ENCODE results near the gene CD19. TPM values are rescaled to one million over a fixed set of nuclear protein-coding genes. Genes with fewer than 3 reads are reported as not detected.

The CD19 gene
- 0.21 and 0.65 TPM in 2 replicates for total RNA-seq (2021; fragmentation: NEBNext Ultra II Directional; extraction: Animal tissue kit (Norgen Biotek cat#: 25700))
- 0.57 and 2.3 TPM in 2 replicates for polyA plus RNA-seq (2011; rRNA removed)
- polyA plus RNA-seq (2011; cell fraction: cytosol; rRNA removed): 1.8 TPM
- polyA plus RNA-seq (2011; cell fraction: nucleus; rRNA removed): 1.0 TPM
- 0.53 to 0.73 TPM (median 0.65 TPM) in 4 replicates for polyA plus RNA-seq (2012, experiment 1 of 2)
- polyA plus RNA-seq (2012, experiment 2 of 2): 0.16 TPM
- polyA plus RNA-seq (2013, experiment 1 of 2): 1.1 TPM
- 1.6 TPM for polyA plus RNA-seq (2013, experiment 2 of 2)
- 0.28 TPM in 1 of 2 replicates, not detected in the other for polyA minus RNA-seq (2011; rRNA and poly(A)+ RNA removed)
- polyA minus RNA-seq (2011; cell fraction: cytosol; rRNA and poly(A)+ RNA removed): not detected
- 1.1 TPM for polyA minus RNA-seq (2011; cell fraction: nucleus; rRNA and poly(A)+ RNA removed)
- long read RNA-seq, experiment 1: 0 reads
- long read RNA-seq, experiment 2, partial matches to known transcripts: 0 of 1 reads
- long read RNA-seq, experiment 2, other reads (novel, unspliced or antisense): 1 of 1 reads

DNA sequence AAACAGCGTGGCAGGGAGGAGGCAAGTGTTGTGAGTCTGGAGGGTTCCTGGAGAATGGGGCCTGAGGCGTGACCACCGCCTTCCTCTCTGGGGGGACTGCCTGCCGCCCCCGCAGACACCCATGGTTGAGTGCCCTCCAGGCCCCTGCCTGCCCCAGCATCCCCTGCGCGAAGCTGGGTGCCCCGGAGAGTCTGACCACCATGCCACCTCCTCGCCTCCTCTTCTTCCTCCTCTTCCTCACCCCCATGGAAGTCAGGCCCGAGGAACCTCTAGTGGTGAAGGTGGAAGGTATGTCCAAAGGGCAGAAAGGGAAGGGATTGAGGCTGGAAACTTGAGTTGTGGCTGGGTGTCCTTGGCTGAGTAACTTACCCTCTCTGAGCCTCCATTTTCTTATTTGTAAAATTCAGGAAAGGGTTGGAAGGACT is at the start of gene CD19:
Gene CD19, plus strand, starts transcription at position 171 of the 425 bp plus-strand sequence. Its CDS starts 30 bp downstream, at position 201.
- Histone ChIP-seq H3K36me3 (ENCODE audit: control insufficient read depth in 2 of 4, insufficient read depth in 4 of 4, low read length in 3 of 4) (no peaks in the 10 kb centered on the region), H3K4me3 (ENCODE audit: extremely low read depth in 1 of 4, insufficient read depth in 2 of 4, low read depth in 3 of 4, low read length in 4 of 4) (no peak within 1 kb of the TSS), H3K4ac (replicated peaks; ENCODE audit: insufficient read length, low read depth, low read length) (no peak within 1 kb of the TSS), H3K18ac (ENCODE audit: extremely low read depth, low read length) (no peak within 1 kb of the TSS), H3K9ac (replicated peaks in 1 of 4; ENCODE audit: extremely low read depth in 1 of 4, low read depth in 3 of 4, low read length in 3 of 4) (no peak within 1 kb of the TSS), H2BK120ac (replicated peaks; ENCODE audit: low read depth, low read length) (no peak within 1 kb of the TSS), H3K4me1 (replicated peaks in 1 of 4; ENCODE audit: control insufficient read depth in 3 of 4, insufficient read depth in 4 of 4, low read length in 3 of 4) (no peaks in the 10 kb centered on the region; a peak in 1 of 7 replicates), H3K4me2 (ENCODE audit: insufficient read depth in 1 of 2, low read depth in 2 of 2, low read length in 2 of 2) (no peak within 1 kb of the TSS), H4K5ac (ENCODE audit: insufficient read length, low read depth, low read length) (no peak within 1 kb of the TSS), H4K8ac (ENCODE audit: extremely low read depth, insufficient read depth, low read length) (no peak within 1 kb of the TSS), H3K14ac (ENCODE audit: insufficient read length) (no peak within 1 kb of the TSS), H2BK5ac (ENCODE audit: low read depth, low read length) (no peak within 1 kb of the TSS), H3K79me2 (ENCODE audit: control insufficient read depth in 1 of 2, insufficient read depth in 2 of 2, low read length in 2 of 2) (no peaks in the 10 kb centered on the region), H2BK12ac (ENCODE audit: low read depth, low read length) (no peak within 1 kb of the TSS), H2AFZ (ENCODE audit: low read length) (no peak within 1 kb of the TSS), H2AK5ac (ENCODE audit: low read depth, low read length) (no peak within 1 kb of the TSS), H3K9me3 (ENCODE audit: insufficient read depth in 2 of 2, low read depth in 1 of 2, low read length in 1 of 2) (no peaks in the 10 kb centered on the region), H4K20me1 (replicated peaks in 1 of 2; ENCODE audit: control insufficient read depth in 1 of 2, insufficient read depth in 2 of 2, low read length in 2 of 2) (no peaks in the 10 kb centered on the region), H2BK20ac (ENCODE audit: low read length) (no peak within 1 kb of the TSS), H3K79me1 (ENCODE audit: low read depth, low read length) (no peaks in the 10 kb centered on the region), H3K23me2 (ENCODE audit: low read depth, low read length) (peaks cover 2% of the 10 kb centered on the region; the same call in 1 of the 2 replicates), H4K91ac (replicated peaks; ENCODE audit: insufficient read length, low read length) (no peak within 1 kb of the TSS), H2BK15ac (ENCODE audit: low read length) (no peak within 1 kb of the TSS), H3K27ac (ENCODE audit: low read depth, low read length) (no peak within 1 kb of the TSS), H3K23ac (ENCODE audit: insufficient read length) (no peak within 1 kb of the TSS), H3K56ac (replicated peaks; ENCODE audit: insufficient read length, low read depth, low read length) (no peak within 1 kb of the TSS), H3K27me3 (replicated peaks in 1 of 4; ENCODE audit: control insufficient read depth in 3 of 4, extremely low read depth in 1 of 4, insufficient read depth in 3 of 4, low read length in 3 of 4) (no peaks in the 10 kb centered on the region)
- DNase-seq (ENCODE audit: low read depth in 1 of 2, low spot score in 2 of 2) (no peak), FAIRE-seq (no peak)
- CTCF ChIA-PET (ENCODE audit: partially characterized antibody): interaction anchor here (1.2 to 3.6 kb wide), 2 partner anchors 12 to 35 kb away, joined by 3 to 32 read pairs; no protein-coding TSS in a partner anchor
- POLR2A ChIA-PET (ENCODE audit: partially characterized antibody): interaction anchor here (0.7 to 2.2 kb wide), 4 partner anchors 8 to 56 kb away, joined by 3 to 12 read pairs (median 4); partner anchors contain the start of gene RABEP2
- WGBS, 2 experiments (ENCODE audit: extremely low coverage in 1 of 2, insufficient coverage in 1 of 2, insufficient read length in 1 of 2, insufficient replicate concordance in 2 of 2, low coverage in 1 of 2, low lambda C conversion rate in 2 of 2, missing lambda C conversion rate in 1 of 2): 89% methylated on average over 10 of the region's 10 CpGs; no CpG with 5 or more reads in 1 of the 2 experiments
- TF ChIP-seq POLR2AphosphoS5 (IDR thresholded peaks at IDR 0.05; ENCODE audit: low read depth, low read length) (no peak), SP4 (IDR thresholded peaks at IDR 0.05; ENCODE audit: low read length) (no peak), SIRT6 (IDR thresholded peaks at IDR 0.05; ENCODE audit: low read length) (no peak)

Data from H1 (cell line).